NCI-H748 treated with DMSO at 0.1 percent for 48 hours (cell line): ENCODE measurements around the gene ENTPD7.

ENCODE experiments used
- DNase-seq: peaks from one replicate; lab custom pipeline; 2025; lab: John Stamatoyannopoulos, UW

ENTPD7 gene

DNA sequence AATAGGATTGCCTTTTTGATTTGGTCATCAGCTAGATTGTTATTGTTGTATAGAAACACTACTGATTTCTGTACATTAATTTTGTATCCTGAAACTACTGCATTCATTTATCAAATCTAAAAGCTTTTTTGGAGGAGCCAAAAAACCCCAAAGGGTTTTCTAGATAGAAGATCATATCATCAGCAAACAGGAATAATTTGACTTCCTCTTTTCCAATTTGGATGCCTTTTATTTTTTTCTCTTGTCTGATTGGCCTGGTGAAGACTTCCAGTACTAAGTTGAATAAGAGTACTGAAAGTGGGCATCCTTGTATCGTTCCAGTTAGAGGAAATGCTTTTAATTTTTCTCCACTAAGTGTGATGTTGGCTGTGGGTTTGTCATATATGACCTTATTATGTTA lies 10.6 kb upstream of the ENTPD7 start:
- no peak for DNase-seq

DNA sequence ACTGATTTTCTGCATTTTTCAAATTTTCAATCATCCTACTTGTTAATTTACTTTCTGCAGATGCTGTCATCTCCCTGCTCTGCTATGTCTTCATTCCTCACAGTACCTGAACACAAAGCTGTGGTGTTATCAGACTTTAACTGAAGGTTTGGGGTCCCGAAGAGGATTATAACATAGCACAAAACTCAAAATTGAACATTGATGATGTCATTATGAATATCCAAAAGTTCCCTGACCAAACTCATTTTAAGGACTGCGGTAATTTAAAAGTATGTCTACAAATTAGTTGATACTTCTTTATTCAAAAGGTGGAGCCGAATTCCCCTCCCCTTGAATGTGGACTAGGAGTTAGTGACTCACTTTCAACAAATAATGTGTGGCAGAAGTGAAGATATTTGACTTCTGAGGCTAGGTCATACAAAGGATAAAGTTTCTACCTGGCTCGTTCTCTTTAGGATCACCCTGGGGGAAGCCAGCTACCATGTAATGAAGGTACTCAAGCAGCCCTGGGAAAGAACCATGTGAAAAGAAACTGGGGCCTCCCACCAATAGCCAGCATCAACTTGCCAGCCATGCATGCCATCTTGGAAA lies 6.4 kb upstream of the ENTPD7 start:
- DNase-seq: no peak

DNA sequence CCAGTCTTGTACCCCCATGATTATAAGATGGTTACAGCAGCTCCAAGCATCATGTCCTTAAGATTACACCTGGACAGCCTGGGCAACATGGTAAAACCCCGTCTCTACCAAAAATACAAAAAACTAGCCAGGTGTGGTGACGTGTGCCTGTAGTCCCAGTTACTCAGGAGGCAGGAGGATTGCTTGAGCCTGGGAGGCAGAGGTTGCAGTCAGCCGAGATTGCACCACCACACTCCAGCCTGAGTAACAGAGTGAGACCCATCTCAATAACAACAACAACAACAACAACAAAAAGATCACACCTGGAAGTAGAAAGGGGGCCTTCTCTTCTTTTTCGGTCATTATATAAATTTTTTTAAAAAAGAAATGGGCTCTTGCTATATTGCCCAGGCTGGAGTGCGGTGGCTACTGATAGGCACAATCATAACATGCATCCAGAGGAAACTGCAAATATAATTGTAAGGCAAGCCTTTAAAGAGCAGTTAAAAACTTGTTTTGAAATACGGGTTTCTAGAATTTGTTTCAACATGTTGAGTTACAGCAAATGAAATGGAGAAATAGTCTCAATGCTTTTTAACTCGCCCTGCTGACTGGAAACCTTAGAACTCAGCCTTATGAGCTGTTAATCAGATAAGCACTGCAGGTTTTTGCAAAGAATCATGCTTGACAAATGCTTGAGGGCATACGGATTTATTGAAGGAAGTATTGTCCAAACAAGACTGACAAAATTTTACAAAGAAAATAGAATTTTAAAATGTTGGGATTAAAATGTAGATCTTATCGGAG lies 4.7 kb upstream of the ENTPD7 start:
- DNase-seq: no peak

DNA sequence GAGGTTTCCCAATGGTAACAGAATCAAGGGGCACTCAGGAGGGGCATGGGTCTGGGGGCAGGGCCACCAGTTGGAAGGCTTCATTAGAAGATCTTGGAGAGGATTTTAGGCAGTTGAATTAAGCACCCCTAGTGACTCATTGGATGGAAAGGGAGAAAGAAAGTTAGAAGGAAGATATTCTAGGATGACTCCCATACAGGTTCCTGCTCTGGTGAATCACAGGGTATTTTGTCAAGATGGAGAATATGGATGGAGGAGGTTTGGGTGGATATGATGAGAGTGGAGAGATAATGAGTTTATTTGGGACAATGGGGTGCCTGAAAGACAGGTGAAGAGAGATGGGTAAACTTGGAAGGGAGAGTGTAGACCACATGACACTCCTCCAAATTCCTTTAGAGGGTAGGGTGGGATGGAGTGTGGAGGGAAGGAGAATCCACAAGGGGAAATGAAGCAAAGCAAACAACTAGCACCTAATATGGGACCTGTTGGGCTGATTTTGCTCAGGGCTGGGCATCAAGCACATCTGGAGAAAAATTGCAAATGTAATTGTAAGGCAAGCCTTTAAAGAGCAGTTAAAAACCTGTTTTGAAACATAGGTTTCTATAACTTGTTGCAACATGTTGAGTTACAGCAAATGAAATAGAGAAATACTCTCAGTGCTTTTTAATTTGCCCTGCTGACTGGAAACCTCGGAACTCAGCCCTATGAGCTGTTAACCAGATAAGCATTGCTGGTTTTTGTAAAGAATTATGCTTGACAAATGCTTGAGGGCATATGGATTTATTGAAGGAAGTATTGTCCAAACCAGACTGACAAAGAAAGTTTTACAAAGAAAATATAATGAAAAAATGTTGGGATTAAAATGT lies 2.9 kb upstream of the ENTPD7 start:
- no peak for DNase-seq

DNA sequence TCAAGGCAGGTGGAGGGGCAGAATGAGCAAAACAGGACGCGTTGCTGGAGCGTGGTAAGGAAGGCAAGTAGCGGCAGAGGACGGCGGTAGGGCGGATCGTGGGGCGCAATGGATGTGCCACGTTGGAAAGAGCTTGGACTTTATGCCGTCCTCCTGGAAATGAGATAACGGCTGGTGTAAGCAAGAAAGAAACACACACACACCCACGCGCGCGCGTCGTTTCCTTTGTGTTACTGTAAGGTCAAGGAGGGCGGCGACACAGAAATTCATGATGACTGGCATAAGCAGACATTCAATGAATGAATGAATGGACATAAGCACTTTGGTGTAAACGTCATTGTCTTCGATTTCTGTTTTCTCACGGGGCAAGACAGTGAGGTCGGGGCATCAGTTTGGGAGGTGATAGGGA lies 683 bp upstream of the ENTPD7 start:
- DNase-seq: no peak

DNA sequence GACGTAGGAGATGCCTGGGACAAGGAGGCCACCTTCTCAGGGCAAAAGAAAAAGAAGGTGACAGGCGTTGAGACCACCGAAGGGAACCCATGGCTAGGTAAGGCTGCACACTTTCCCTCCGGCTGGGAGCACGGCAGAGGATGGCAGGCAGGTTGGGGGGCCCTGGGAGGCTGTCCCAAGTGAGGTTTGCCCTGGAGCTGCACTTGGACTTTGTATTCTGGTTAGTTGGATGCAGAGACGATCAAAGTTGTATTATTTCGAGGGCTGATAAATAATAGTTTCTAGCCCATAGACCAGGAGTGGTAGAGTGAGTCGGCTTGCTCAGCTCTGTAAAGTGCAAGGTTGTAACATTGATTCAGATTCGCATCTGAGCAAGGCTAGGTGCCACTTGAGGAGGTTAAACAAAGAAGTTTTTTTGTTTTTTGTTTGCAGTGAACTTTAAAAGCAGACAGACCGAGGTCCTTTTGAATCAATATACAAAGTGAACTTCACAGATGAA lies 608 bp downstream of the ENTPD7 start:
- peak; percentile 17 for DNase-seq

DNA sequence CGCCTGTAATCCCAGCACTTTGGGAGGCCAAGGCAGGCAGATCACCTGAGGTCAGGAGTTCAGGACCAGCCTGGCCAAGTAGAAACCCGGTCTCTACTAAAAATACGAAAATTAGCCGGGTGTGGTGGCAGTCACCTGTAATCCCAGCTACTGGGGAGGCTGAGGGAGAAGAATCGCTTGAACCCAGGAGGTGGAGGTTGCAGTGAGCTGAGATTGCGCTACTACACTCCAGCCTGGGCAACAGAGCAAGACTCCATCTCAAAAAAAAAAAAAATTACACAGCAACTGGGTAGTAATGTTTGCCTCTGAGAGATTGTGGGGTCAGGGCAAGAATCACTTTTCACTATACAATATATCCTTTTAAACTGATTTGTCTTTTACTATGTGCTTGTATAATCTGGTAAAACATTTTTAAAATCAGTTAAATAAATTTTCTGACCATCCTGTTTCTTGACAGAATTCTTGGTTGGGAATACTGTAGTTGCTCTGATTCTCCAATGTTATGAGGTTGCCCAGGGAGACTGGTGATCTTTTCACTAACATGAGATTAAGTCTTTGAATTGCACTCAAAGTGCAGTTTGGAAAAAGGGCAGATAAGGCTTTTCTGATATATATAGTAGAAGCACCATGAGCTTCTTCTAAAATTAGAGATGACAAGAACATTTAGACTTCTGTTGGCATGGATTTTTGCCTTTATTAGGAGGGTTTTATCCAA lies 1.5 kb downstream of the ENTPD7 start:
- no peak for DNase-seq

DNA sequence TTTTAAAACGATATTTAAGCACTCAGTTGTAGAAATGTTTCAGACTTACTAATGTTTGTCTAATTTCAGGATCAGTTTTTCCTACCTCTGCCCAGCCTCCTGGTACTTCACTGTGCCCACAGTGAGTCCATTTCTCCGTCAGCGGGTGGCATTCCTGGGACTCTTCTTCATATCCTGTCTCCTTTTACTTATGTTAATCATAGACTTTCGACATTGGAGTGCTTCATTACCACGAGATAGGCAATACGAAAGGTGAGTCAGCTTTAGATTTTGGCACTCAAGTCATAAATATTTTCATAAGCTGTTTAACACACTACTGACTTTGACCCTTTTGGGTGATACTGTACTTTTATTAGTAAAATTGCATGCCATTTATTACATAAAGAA lies 2.1 kb downstream of the ENTPD7 start:
- no peak for DNase-seq

DNA sequence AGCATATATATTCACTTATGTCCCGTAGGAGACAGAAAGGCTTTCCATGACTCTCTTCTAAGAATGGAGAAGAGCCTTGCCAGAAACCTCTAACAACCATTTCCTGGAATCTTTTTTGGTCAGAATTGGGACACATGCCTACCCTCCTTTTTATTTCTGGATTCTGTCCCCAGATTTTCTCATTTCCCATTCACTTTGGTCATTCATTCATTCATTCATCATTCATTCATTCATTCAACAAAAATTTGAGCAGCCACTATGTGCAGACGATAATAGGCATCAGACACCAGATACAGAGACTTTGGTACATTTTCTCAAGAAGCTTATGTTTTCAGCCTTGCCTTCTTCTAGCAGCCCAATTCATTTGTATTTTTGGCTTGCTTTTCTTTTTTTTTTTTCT lies 6.0 kb downstream of the ENTPD7 start:
- no peak for DNase-seq

DNA sequence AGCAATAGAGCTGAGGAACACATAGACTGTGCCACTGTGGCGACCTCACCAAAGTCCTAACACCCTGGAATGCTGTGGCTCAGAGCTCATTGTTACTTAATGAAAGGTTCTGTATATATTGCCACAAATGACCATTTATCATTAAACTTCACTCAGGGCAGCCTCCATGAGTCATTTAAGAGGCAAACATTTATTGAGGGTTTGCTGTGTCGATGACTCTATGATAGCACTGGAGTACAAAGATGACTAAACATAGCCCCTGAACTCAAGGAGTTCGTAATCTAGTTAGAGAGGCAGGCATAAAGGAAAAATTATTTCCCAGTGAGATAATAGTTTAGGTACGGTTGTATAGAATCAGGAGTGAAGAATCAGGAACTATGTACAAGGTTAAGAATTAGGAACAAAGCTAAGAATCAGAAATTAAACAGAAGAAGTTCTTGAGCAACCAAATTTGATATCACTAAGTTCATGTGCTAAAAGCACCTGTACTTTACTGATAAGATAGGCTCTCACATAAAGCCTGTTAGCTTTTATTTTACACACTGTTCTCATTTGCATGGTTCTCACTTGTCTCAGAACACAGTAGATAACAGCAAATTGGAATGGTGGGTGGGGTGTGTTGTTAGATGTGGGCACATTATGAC lies 7.9 kb downstream of the ENTPD7 start:
- no peak for DNase-seq

DNA sequence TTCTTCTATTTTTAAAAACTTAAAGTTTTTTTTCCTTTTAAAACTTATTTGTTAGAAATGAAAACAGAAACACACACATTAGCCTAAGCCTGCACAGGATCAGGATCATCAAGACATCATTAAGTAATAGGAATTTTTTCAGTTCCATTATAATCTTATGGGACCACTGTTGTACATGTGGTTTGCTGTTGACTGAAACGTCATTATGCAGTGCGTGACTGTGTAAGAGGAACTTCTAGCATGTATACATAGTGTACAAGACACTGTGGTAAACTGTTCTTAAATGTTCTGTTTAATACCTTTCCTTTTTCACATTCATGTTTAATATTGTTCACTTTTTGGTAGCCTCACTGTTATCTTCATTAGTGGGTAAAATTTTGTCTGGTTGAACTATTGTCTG lies 12.1 kb downstream of the ENTPD7 start:
- no peak for DNase-seq

DNA sequence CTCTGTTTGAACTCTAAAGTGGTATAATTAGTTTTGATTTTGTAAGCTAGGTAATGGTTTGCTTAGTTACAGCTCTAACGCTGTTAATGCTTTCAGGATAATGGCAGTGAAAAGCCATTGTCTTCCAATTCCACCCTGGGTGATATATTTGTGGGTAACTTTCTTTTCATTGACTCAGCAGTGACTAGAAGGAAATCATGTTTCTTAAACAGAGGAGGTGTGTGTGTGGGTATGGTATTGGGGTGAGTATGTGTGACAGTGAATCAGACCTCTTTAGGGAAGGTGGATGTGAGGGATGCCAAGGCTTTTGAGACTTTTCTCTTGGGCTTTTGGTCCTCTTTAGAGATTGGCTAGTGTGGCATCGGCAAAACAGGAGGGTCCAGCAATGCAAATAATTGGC lies 13.6 kb downstream of the ENTPD7 start:
- no peak for DNase-seq

DNA sequence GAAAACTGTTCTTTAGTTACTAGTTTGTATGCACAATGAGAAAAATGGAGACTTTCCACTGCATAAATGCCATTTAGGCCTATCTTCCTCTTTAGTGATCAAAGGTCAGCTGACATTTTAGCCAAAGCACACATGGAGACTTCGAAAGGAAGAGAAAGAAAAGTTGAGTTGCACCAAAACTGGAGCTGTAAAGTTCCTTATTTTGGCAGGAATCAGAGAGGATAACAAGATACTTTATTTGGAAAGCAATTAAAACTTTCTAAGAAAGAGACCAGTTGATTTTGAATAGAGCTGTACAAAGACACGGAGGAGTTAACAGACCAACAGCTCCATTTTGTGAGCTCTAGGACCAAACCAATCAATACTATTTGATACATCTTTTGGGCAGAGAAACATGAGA lies 14.2 kb downstream of the ENTPD7 start:
- DNase-seq: no peak

DNA sequence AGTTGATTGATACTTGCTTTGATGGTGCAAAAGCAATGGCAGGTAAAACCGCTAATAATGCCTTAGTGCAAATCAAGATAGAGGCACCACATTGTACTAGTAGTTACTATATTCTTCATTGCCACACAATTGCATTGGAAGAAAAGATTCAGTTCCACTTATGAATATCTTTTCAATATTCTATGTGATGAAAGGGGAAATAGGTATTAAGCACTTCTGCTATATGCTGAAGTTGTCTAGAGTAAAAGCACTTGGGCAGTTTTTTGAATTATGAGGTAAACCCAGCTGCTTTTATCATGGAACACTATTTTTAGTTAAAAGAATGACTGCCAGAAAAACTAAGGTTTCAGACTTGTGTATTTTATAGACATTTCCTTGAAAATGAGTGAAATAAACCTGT lies 15.5 kb downstream of the ENTPD7 start:
- no peak for DNase-seq

DNA sequence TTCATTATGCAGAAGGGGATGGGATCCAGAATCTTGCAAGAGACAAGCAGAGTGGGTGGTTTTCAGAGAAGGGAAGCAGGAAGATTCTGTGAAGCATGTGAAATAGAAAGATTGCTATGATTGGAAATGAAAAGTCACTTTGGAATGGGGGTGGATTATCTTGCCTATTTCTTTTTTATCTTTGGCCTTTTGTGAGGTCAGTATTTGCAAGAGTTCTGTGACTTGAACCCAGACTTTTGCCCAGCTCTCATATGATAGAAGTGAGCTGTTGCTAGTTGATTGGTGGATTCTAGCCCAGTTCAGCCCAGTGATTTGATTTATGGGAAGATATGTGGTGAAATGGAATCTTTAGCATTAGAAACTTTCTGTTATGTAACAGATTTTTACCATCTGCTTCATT lies 17.1 kb downstream of the ENTPD7 start:
- no peak for DNase-seq

DNA sequence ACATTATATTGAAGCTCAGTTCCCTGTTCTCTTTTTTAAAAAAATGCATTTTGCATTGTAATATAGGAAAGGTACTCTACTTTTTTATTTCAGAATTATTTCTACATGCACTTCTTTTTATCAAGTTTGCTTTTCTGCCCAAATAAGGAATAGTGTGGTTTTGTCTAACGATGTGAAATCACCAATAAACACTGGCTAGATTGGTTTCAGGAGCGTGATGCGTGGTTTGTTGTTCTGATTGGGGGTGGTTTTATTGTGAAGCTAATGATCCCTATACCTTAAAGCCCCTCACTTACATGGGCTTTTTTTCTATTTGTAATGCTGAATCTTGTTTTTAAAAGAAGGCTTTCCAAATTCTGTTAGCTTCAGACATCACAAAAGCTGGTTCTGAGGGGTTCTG lies 17.6 kb downstream of the ENTPD7 start:
- DNase-seq: no peak

DNA sequence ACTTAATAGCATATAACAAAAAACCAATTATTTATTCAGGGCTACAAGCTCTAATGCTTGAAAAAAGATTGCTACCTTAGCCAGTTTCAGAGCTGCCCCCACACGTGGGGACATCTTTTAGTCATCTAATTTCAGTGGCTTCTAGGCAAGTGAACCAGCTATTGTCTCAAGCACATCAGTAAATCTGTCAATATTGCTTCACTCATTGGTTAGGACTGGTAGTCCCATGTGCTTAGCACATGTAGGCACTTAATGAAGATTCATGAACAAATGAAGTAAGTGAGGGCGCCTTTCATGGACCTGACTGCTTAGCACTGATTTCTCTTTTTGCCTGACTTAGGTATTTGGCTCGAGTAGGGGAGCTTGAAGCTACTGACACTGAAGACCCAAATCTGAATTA lies 19.6 kb downstream of the ENTPD7 start:
- DNase-seq: no peak

DNA sequence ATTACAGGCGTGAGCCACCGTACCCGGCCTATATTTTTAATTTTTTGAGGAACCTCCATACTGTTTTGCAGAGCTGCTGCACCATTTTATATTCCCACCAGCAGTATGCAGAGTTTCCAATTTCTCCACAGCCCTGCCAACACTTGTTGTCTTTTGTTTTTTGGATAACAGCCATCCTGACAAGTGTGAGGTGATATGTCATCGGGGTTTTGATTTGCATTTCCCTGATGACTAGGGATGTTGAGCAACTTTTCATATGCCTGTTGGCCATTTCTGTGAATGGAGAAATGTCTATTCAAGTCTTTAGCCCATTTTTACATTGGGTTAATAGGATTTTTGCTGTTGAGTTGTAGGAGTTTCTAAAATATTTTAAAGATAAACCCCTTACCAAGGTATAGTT lies 22.2 kb downstream of the ENTPD7 start:
- DNase-seq: no peak

DNA sequence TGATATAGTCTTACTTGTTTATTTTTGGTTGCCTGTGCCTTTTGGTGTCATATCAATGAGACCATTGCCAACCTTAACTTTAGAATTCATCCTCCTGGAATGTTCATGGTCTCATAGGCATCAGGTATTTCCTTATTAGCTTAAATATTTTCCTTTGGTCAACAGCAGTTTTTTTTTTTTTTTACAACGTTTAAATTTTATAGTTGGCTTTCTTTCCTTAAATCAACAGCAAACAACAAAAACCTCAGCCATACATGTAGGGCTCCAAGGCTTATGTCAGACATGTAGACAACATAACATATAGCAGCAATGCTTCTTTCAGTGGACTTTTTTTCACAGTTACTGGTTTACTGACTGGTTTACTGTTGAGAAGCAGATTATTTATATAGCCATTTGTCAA lies 22.7 kb downstream of the ENTPD7 start:
- no peak for DNase-seq

DNA sequence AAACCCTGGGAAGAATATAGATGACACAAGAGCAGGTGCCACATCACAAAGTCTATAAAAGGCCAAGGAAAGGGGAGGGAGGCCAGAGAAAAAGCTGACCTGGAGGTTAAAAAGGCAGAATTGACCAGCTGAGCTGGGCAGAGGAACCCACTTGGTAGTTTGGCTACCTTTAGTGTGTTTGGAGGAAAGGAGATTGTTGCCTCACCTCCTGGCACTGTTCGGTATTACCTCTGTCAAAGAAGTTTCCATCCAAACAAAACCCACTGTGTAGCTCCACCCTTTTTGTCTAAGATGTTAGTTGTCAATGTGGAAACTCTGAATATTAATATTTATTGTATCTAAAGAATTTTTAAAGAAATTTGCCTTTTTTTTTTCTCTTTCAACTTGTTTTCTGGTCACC lies 23.4 kb downstream of the ENTPD7 start:
- no peak for DNase-seq

DNA sequence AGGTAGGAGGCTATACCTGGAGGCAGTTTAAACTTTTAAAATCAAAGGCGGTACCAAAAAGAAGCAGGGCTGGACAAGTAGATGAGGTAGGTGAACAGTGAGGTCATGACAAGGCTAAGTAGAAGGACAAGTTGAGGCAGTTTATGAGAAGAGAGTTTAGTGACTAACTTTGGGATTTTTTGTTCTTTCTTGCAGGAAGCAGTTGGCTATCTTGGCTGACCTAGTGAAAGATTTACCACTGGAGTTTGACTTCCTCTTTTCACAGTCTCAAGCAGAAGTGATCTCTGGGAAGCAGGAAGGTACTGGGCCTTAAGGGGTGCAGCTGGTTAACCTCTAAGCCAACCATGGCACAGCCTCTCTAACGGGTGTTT lies 26.3 kb downstream of the ENTPD7 start:
- DNase-seq: no peak

DNA sequence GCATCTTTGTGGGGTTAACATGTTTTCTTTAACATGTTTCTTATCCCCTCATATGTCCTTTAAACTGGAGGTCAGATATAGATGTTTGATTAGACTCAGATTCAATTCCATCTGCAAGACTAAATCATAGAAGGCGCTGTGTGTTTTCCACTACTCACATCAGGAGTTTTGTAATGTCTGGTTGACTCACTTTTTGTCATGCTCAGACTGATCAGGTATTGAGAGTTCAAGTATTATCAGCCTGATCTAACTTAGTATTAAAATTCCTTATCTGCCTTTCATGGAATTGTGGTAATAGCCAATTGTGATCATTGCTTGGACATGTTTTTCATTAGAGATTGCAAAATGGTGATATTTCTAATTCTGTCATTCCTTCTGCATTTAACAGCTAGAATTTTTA lies 30.2 kb downstream of the ENTPD7 start:
- DNase-seq: no peak
